ENCODE measurements around the gene RXFP4. TPM values are rescaled to one million over a fixed set of nuclear protein-coding genes. Genes with fewer than 3 reads are reported as not detected.

The RXFP4 gene
- polyA plus RNA-seq, 1 donor (not counting 4 experiments of a cell fraction or from before 2014, with no cell fraction given): not detected

- Histone ChIP-seq H3K27ac (ENCODE audit: control insufficient read depth, insufficient read depth, low read length) (no peak overlapping the region), H2AFZ (ENCODE audit: control insufficient read depth, low read length) (no peak overlapping the region), H3K4me2 (ENCODE audit: control insufficient read depth, extremely low read depth, insufficient read depth, low read depth, low read length) (no peak overlapping the region), H3K9ac (ENCODE audit: control insufficient read depth, extremely low read depth, insufficient read depth, low read length) (no peak overlapping the region), H4K20me1 (ENCODE audit: control insufficient read depth, extremely low read depth, insufficient read depth, low read length) (peaks cover 4% of the 10 kb centered on the region), H3K4me3 (ENCODE audit: control insufficient read depth in 2 of 3, extremely low read depth in 1 of 3, insufficient read depth in 2 of 3, low read depth in 1 of 3, low read length in 3 of 3) (no peak overlapping the region), H3K36me3 (ENCODE audit: control insufficient read depth in 2 of 2, extremely low read depth in 1 of 2, insufficient read depth in 2 of 2, low read length in 2 of 2) (peaks cover 48 to 56% of the 10 kb centered on the region in 2 experiments), H3K4me1 (ENCODE audit: control insufficient read depth, extremely low read depth, insufficient read depth, low read length) (peaks cover 6% of the 10 kb centered on the region), H3K79me2 (ENCODE audit: control insufficient read depth, insufficient read depth, low read length) (peaks cover 41% of the 10 kb centered on the region), H3K27me3 (ENCODE audit: control insufficient read depth, extremely low read depth, insufficient read depth, low read length) (no peaks in the 10 kb centered on the region), H3K9me1 (ENCODE audit: control insufficient read depth, extremely low read depth, insufficient read depth, low read length) (no peaks in the 10 kb centered on the region), H3K9me3 (ENCODE audit: control insufficient read depth, low read depth, low read length) (no peaks in the 10 kb centered on the region)
- no peak for DNase-seq (ENCODE audit: low read depth, low spot score)
- dilution Hi-C loops (cut with MboI; ENCODE audit: extremely low pct_ligation_motif_present, low sequenced_read_pairs): no loop called here
- no peak for FAIRE-seq
- TF ChIP-seq EZH2 (IDR thresholded peaks at IDR 0.05; ENCODE audit: low read length) (no peak), CTCF (optimal IDR thresholded peaks at IDR 0.05 in 1 of 3, IDR thresholded peaks at IDR 0.05 in 1 of 3, conservative IDR thresholded peaks at IDR 0.05 in 1 of 3; ENCODE audit: extremely low read depth in 1 of 3, insufficient read depth in 2 of 3, low read length in 3 of 3) (no peak)
These were observed 26.1 kb downstream of the RXFP4 start for GRCh38 chr1:155967341-155968050.

GRCh38 chr1:155968051-155968400 is 26.6 kb downstream of the RXFP4 start:
- peaks cover 44 to 51% of the 10 kb centered on the region in 2 experiments for H3K36me3 ChIP-seq (ENCODE audit: control insufficient read depth in 2 of 2, extremely low read depth in 1 of 2, insufficient read depth in 2 of 2, low read length in 2 of 2)
- H3K27me3 ChIP-seq (ENCODE audit: control insufficient read depth, extremely low read depth, insufficient read depth, low read length): no peaks in the 10 kb centered on the region
- H3K9me3 ChIP-seq (ENCODE audit: control insufficient read depth, low read depth, low read length): no peaks in the 10 kb centered on the region
- H3K4me3 ChIP-seq (ENCODE audit: control insufficient read depth in 2 of 3, extremely low read depth in 1 of 3, insufficient read depth in 2 of 3, low read depth in 1 of 3, low read length in 3 of 3): no peak overlapping the region
- peaks cover under 1% of the 10 kb centered on the region for H3K4me1 ChIP-seq (ENCODE audit: control insufficient read depth, extremely low read depth, insufficient read depth, low read length)
- TF ChIP-seq CTCF (optimal IDR thresholded peaks at IDR 0.05 in 1 of 3, IDR thresholded peaks at IDR 0.05 in 1 of 3, conservative IDR thresholded peaks at IDR 0.05 in 1 of 3; ENCODE audit: extremely low read depth in 1 of 3, insufficient read depth in 2 of 3, low read length in 3 of 3) (no peak), EZH2 (IDR thresholded peaks at IDR 0.05; ENCODE audit: low read length) (no peak)
- H2AFZ ChIP-seq (ENCODE audit: control insufficient read depth, low read length): no peak overlapping the region
- DNase-seq (ENCODE audit: low read depth, low spot score) (no peak), FAIRE-seq (no peak)
- H3K79me2 ChIP-seq (ENCODE audit: control insufficient read depth, insufficient read depth, low read length): peaks cover 47% of the 10 kb centered on the region
- H4K20me1 ChIP-seq (ENCODE audit: control insufficient read depth, extremely low read depth, insufficient read depth, low read length): peaks cover 6% of the 10 kb centered on the region
- dilution Hi-C loops (cut with MboI; ENCODE audit: extremely low pct_ligation_motif_present, low sequenced_read_pairs): no loop called here
- H3K9ac ChIP-seq (ENCODE audit: control insufficient read depth, extremely low read depth, insufficient read depth, low read length): no peak overlapping the region
- no peak overlapping the region for H3K27ac ChIP-seq (ENCODE audit: control insufficient read depth, insufficient read depth, low read length)
- no peaks in the 10 kb centered on the region for H3K9me1 ChIP-seq (ENCODE audit: control insufficient read depth, extremely low read depth, insufficient read depth, low read length)
- no peak overlapping the region for H3K4me2 ChIP-seq (ENCODE audit: control insufficient read depth, extremely low read depth, insufficient read depth, low read depth, low read length)

Data from keratinocyte (primary cell).